ENCODE results near the gene C1orf35. TPM values are rescaled to one million over a fixed set of nuclear protein-coding genes. Genes with fewer than 3 reads are reported as not detected.

Gene C1orf35
- total RNA-seq, 1 experiment from 2014 or later: 38.9 TPM

DNA sequence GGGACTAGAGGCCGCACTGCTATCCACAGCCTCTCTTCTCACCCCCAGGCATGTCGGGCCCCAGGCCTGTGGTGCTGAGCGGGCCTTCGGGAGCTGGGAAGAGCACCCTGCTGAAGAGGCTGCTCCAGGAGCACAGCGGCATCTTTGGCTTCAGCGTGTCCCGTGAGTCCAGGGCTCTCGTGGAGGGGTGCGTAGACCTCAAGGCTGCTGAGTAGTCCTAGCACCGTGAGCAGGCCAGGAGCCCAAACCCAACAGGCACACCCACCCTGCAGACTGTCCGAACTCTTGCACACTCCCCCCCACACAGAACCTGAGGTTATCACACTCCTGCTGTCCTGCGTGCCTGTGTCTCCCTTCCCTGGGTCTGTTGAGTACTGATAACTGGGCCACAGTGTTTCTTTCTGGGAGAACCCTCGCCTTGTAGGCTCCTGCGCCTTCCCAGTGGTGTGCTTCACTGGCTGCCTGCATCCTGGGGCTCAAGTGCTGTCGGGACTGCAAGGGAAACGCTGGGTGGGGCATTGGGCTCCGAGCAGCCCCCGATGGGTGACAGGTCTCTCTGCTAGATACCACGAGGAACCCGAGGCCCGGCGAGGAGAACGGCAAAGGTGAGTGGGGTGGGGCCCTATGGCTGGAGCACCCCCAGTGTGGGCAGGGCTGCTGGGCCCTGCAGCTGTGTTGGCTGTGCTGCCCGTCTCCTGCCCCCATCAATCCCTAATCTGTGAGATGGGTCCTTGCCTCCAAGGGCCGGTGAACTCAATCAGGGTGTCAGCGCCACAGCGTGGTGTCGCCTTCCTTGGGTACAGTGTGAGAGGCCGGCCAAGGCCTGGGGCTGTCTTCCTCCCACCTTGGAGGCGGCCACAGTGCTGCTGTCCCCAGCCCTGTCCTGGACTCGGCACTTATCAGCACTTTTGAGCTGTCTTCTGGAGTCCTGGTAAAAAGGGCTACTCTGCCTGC, 42.6 kb upstream of the C1orf35 start:
- H3K36me3 ChIP-seq (replicated peaks; ENCODE audit: control insufficient read depth, insufficient read depth, low read length): no peaks in the 10 kb centered on the region
- peak; percentile 43 for DNase-seq
- H3K4me3 ChIP-seq (ENCODE audit: insufficient read depth, low read depth, low read length): no peak overlapping the region
- H3K27me3 ChIP-seq (ENCODE audit: control insufficient read depth, insufficient read depth, low read length): no peaks in the 10 kb centered on the region

- Histone ChIP-seq H3K27me3 (ENCODE audit: control insufficient read depth, insufficient read depth, low read length) (no peaks in the 10 kb centered on the region), H3K36me3 (replicated peaks; ENCODE audit: control insufficient read depth, insufficient read depth, low read length) (no peaks in the 10 kb centered on the region), H3K4me3 (ENCODE audit: insufficient read depth, low read depth, low read length) (no peak overlapping the region)
- DNase-seq: peak; percentile 47
Observed at GRCh38 chr1:228144993-228145343, 41.8 kb upstream of the C1orf35 start.

DNA sequence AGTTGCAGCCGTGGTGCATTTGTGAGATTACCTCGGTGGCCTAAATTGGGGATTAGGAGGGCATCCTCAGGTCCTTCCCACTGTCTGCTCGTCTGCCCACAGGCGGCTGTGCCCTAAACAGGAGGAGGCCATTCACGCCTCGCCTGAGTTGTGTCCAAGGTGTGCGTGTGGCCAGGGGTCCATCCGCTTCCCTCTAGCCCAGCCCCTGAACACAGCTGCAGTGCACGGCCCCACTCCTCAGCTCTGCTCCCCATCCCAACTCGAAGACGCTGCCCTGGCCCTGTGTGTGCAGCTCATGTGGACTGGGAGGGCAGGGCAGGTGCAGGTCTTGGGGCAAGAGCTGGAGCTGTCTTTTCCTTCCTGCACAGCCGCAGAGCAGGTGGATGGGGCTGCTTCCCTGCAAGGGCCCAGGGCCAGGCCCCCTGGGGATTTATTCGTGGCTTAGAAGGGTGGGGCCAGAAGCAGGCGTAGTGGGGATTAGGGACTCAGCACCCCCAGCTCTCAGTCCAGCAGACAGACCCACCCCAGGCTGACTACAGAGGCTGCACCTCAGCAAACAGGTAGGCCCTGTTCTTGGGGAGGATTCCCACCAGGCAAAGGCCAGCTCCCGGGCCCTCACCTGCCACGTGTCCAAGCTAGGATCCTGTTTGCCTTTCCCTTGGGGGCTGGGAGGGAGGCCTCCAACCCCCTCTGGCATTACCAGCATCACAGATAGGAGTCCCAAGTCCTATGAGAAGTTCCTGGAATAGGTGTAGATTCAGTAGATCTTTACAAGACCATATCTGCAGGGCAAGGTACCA, 41.3 kb upstream of the C1orf35 start:
- Histone ChIP-seq H3K27me3 (ENCODE audit: control insufficient read depth, insufficient read depth, low read length) (no peaks in the 10 kb centered on the region), H3K4me3 (ENCODE audit: insufficient read depth, low read depth, low read length) (no peak overlapping the region), H3K36me3 (replicated peaks; ENCODE audit: control insufficient read depth, insufficient read depth, low read length) (no peaks in the 10 kb centered on the region)
- peak; percentile 57 for DNase-seq

DNA sequence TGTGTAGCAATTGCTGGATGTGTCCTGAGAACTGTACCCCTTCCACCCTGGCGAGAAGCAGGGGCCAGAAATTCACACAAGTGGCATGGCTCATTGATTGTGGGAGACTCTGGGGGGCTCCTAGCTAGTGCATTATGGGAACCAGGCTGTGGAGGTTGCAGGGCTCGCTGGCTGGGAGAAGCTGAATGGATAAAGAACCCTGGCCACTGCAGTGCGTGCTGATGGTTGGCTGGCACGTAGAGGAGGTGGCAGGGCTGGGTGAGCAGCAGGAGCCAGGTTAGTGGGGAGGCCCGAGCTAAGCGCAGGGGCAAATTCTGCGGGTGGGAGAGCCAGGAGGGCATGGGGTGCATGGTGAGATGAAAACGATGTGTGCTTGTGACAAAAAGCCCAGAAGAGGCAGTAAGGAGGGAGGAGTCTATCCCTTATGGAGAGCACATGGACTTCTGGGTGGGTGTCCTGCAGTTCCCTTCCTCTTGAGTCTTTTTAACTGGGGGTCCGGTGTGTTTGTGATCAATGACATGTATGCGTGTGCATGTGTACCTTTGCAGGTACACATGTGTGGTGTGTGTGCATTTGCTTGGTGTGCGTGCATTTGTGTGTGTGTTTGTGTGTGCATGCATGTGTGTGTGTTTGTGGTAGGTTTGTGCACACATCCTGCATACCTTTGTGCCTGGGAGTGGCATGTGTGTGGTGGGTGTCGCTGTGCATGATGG, 40.5 kb upstream of the C1orf35 start:
- no peaks in the 10 kb centered on the region for H3K27me3 ChIP-seq (ENCODE audit: control insufficient read depth, insufficient read depth, low read length)
- DNase-seq: peak; percentile 49
- H3K36me3 ChIP-seq (replicated peaks; ENCODE audit: control insufficient read depth, insufficient read depth, low read length): no peaks in the 10 kb centered on the region
- H3K4me3 ChIP-seq (ENCODE audit: insufficient read depth, low read depth, low read length): no peak overlapping the region

DNA sequence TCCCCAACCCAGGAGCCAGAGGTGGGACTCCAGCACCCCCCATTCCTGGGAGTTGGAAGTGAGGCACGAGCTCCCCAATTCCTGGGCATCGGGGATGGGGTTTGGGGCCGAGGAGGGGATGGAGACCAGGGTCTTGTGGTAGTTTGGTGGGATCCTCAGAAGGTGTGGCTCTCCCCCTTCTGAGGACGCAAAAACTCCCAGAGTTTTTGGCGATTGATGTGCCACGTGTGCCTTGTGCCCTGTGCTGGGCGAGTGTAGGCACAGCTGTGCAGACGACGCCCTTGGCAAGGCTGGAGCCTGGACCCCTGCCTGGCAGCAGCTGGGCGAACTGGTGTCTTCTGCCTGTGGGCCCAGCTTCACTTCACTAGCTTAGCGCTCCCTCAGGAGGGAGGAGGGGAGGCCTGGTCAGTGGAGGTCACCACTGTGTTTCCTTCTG, 39.6 kb upstream of the C1orf35 start:
- Histone ChIP-seq H3K36me3 (replicated peaks; ENCODE audit: control insufficient read depth, insufficient read depth, low read length) (no peaks in the 10 kb centered on the region), H3K4me3 (ENCODE audit: insufficient read depth, low read depth, low read length) (no peak overlapping the region), H3K27me3 (ENCODE audit: control insufficient read depth, insufficient read depth, low read length) (no peaks in the 10 kb centered on the region)
- DNase-seq: peak; percentile 42

DNA sequence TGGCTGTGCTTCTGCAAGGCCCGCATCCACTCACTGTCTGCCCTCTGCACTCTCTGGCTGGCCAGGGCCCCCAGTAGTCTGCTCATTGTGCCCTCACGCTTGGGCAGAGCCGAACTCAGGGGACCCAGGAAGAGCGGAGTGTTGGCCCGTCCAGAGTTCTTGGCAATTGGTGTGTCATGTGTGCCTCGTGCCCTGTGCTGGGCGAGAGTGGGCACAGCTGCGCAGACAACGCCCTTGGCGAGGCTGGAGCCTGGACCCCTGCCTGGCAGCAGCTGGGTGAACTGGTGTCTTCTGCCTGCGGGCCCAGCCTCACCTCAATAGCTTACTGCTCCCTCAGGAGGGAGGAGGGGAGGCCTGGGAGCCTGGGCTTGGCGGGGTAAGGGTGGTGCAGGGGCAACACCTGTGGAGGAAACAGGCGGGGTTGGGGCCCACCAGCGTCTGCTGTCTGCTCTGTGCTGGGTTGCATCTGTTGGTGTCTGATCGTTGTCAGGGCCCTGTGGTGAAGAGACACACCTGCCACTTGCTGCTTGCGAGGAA, 39.1 kb upstream of the C1orf35 start:
- peak; percentile 26 for DNase-seq
- no peaks in the 10 kb centered on the region for H3K27me3 ChIP-seq (ENCODE audit: control insufficient read depth, insufficient read depth, low read length)
- H3K36me3 ChIP-seq (replicated peaks; ENCODE audit: control insufficient read depth, insufficient read depth, low read length): no peaks in the 10 kb centered on the region
- H3K4me3 ChIP-seq (ENCODE audit: insufficient read depth, low read depth, low read length): no peak overlapping the region

DNA sequence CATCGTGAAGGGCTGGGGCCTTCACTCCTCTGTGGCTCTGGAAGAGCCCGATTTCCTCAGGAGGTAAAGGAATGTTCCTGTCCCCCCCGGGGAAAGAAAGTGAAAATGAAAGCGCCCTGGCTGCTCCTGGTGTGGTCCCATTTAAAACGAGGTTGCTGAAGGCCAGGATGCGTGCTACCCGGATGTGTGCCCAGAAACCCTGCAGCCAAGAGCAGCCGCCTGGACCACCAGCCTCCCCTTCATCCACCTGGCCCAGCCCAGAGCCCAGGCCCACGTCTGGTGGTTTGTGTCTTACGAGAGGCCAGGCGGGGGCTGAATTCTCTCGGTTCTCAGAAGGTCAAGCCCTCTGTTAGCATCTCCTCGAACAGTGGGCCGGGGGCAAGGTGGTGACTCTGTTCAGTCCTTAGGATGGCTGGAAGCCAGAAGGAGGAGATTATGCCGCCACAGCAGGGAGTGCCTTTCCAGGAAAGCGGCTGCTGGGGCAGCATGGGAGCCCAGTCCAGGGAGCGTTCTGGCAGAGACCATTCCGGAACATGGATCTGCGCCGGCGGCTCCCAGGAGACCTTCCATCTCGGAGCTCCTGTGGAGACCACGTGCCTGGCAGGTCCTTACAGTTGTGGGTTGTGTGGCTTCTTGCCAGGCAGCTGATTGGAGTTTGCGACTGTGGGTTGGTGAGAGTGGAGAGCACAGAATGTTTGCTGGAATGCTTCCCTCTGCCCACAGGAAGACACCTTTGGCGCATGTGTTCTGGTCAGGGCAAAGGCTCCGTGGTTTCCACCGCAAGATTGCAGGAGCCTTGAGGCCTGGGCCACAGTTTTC, 38.3 kb upstream of the C1orf35 start:
- no peaks in the 10 kb centered on the region for H3K36me3 ChIP-seq (replicated peaks; ENCODE audit: control insufficient read depth, insufficient read depth, low read length)
- peak overlapping the region; percentile 99; the same call in 1 of the 2 replicates for H3K4me3 ChIP-seq (ENCODE audit: insufficient read depth, low read depth, low read length)
- DNase-seq: peak; percentile 53
- H3K27me3 ChIP-seq (ENCODE audit: control insufficient read depth, insufficient read depth, low read length): peaks cover 5% of the 10 kb centered on the region; the same call in 1 of the 2 replicates

DNA sequence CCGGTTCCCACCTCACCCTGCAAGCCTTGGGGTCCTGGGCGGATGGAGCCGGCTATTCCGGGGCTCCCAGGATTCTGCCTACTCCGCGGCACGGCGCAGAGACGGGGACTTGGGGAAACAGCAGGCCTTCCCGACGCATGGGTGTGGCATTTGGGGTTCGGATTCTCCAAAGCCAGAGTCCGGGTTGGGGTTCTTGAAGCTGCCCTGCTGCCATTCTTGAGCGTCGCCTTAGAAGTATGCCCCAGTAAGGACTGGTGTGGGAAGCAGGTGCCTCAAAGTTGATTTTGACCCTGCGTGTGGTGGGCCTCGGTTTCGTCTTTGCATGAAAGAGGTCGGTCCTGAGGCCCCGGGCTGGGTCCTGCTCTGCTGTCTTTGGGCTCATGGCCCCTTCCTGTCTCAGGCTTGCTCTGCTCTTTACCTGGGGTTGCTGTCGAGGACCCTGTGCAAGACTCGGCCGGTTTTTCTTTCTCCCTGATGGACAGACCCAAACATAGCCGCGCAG, 37.6 kb upstream of the C1orf35 start:
- peak overlapping the region; percentile 99 for H3K4me3 ChIP-seq (ENCODE audit: insufficient read depth, low read depth, low read length)
- peak; percentile 61 for DNase-seq
- H3K36me3 ChIP-seq (replicated peaks; ENCODE audit: control insufficient read depth, insufficient read depth, low read length): no peaks in the 10 kb centered on the region
- peaks cover 7% of the 10 kb centered on the region; the same call in 1 of the 2 replicates for H3K27me3 ChIP-seq (ENCODE audit: control insufficient read depth, insufficient read depth, low read length)

DNA sequence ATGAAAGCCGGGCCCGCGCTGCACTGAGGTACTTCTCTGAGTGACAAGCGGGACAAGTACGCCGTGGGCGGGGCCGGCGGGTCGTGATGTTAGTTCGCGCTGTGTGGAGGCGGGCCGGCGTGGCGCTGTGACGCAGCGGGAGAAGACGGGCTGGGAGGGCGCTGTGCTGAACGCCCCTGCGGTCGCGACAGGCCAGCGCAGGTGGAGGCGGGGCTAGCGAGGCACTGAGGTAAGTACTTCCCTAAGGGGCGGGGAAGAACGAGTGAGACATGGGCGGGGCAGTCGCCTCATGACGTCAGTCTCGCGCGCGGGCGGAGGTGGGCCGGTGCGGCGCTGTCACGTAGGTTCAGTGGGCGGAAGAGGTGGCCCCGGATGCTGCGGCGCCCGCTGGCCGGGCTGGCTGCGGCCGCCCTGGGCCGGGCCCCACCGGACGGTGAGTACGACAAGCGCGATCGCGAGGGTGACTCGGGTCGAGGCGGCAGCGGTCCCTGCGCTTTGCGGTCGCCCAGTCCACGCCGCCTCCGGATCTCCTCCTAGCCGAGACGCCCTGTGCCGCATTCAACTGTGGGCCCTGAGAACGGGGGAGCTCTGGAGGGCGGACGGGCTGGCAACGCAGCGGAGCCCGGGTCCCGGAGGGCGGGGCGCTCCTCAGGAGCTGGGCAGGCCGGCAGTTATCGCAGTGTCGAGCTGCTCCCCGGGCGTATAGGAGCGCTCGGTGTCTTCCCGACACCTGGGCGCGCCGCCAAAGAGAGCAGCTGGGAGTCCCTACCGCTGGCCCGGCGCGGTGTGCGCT, 37.0 kb upstream of the C1orf35 start, which contains the start of gene GUK1:
TSS of gene GUK1 (plus strand) at position 349 of the 793 bp plus-strand sequence. CDS start at position 373, 24 bp downstream.
- Histone ChIP-seq H3K36me3 (replicated peaks; ENCODE audit: control insufficient read depth, insufficient read depth, low read length) (no peaks in the 10 kb centered on the region), H3K27me3 (ENCODE audit: control insufficient read depth, insufficient read depth, low read length) (peaks cover 10% of the 10 kb centered on the region; the same call in 1 of the 2 replicates), H3K4me3 (ENCODE audit: insufficient read depth, low read depth, low read length) (peak within 1 kb of the TSS; percentile 99)
- peak; percentile 99 for DNase-seq

- Histone ChIP-seq H3K36me3 (replicated peaks; ENCODE audit: control insufficient read depth, insufficient read depth, low read length) (no peaks in the 10 kb centered on the region), H3K4me3 (ENCODE audit: insufficient read depth, low read depth, low read length) (peak overlapping the region; percentile 99), H3K27me3 (ENCODE audit: control insufficient read depth, insufficient read depth, low read length) (peaks cover 13% of the 10 kb centered on the region; the same call in 1 of the 2 replicates)
- DNase-seq: no peak
Observed at GRCh38 chr1:228139406-228139930, 36.3 kb upstream of the C1orf35 start.

DNA sequence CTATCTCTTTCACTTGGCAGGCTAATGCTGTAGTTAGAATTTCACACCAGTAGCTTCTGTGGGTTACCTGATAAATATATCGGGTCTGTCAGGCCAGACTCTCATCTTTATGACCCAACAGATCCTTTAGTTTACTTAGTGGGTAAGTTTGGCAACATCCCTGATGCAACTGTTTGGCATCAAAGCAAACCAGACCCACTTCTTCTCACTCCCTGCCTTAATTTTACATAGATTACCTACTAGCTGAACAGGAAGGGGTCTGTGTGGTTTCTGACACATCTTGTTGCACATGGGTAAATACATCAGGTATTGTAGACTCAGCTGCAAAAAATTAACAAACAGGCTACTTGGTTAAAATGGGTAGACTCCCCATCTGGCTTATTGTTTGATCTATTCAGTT, 33.8 kb upstream of the C1orf35 start:
- DNase-seq: no peak
- H3K27me3 ChIP-seq (ENCODE audit: control insufficient read depth, insufficient read depth, low read length): peaks cover 13% of the 10 kb centered on the region; the same call in 1 of the 2 replicates
- H3K4me3 ChIP-seq (ENCODE audit: insufficient read depth, low read depth, low read length): no peak overlapping the region
- no peaks in the 10 kb centered on the region for H3K36me3 ChIP-seq (replicated peaks; ENCODE audit: control insufficient read depth, insufficient read depth, low read length)

DNA sequence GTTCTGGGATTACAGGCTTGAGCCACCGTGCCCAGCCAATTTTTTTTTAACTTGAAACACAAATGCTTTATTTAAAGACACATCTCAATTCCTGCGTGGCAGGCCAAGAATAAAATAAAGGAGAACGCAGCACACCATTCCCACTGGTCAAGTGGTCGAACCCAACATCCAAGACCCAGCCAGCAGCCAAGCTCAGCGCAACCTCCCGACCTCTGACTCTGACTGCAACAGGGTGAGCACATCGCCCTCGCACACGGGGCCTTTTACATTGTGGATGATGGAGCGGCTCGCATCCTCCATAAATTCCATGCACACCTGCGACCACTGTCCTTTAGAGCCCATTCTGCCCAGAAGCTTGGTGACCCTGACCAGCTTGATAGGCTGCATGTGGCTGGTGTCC, 31.5 kb upstream of the C1orf35 start:
- no peak for DNase-seq
- no peak overlapping the region for H3K4me3 ChIP-seq (ENCODE audit: insufficient read depth, low read depth, low read length)
- no peaks in the 10 kb centered on the region for H3K36me3 ChIP-seq (replicated peaks; ENCODE audit: control insufficient read depth, insufficient read depth, low read length)
- peaks cover 15% of the 10 kb centered on the region; the same call in 1 of the 2 replicates for H3K27me3 ChIP-seq (ENCODE audit: control insufficient read depth, insufficient read depth, low read length)

All from H7 (cell line).